ENCODE measurements around the gene ZBBX. TPM values are rescaled to one million over a fixed set of nuclear protein-coding genes. Genes with fewer than 3 reads are reported as not detected.

Gene ZBBX
- total RNA-seq, 2 donors from 2014 or later = not detected

GRCh38 chr3:167396075-167396474 is 16.0 kb upstream of the ZBBX start:
- Histone ChIP-seq H3K4me1 (no peaks in the 10 kb centered on the region), H3K4me3 (no peak overlapping the region), H3K27me3 (no peaks in the 10 kb centered on the region), H3K36me3 (no peaks in the 10 kb centered on the region), H3K27ac (no peak overlapping the region), H3K9me3 (no peaks in the 10 kb centered on the region)
- no peak for DNase-seq (ENCODE audit: low spot score)
- no peak for TF ChIP-seq CTCF (IDR thresholded peaks at IDR 0.05)

- no peak for DNase-seq (ENCODE audit: low spot score)
- no peak overlapping the region for H3K27ac ChIP-seq
- no peaks in the 10 kb centered on the region for H3K4me1 ChIP-seq
- no peaks in the 10 kb centered on the region for H3K36me3 ChIP-seq
- H3K4me3 ChIP-seq = no peak overlapping the region
- TF ChIP-seq CTCF (IDR thresholded peaks at IDR 0.05) = no peak
- H3K27me3 ChIP-seq = no peaks in the 10 kb centered on the region
- no peaks in the 10 kb centered on the region for H3K9me3 ChIP-seq
Observed at GRCh38 chr3:167394003-167394402, 13.9 kb upstream of the ZBBX start.

GRCh38 chr3:167382155-167382554 is 2.1 kb upstream of the ZBBX start:
- no peak overlapping the region for H3K4me3 ChIP-seq

GRCh38 chr3:167375478-167375877 is 4.6 kb downstream of the ZBBX start:
- Histone ChIP-seq H3K9me3 (no peaks in the 10 kb centered on the region), H3K36me3 (no peaks in the 10 kb centered on the region), H3K4me1 (peaks cover 0 to 7% of the 10 kb centered on the region in 2 donors), H3K4me3 (no peak overlapping the region), H3K27ac (no peak overlapping the region), H3K27me3 (no peaks in the 10 kb centered on the region)
- no peak for DNase-seq (ENCODE audit: low spot score)
- TF ChIP-seq CTCF (IDR thresholded peaks at IDR 0.05) = no peak

More at GRCh38 chr3:167382155-167382554, 2.1 kb upstream of the ZBBX start:
- no peak for DNase-seq (ENCODE audit: low spot score)
- Histone ChIP-seq H3K9me3 (no peaks in the 10 kb centered on the region), H3K27me3 (no peaks in the 10 kb centered on the region), H3K36me3 (no peaks in the 10 kb centered on the region), H3K4me1 (peaks cover 0 to 7% of the 10 kb centered on the region in 2 donors), H3K27ac (no peak overlapping the region)
- no peak for TF ChIP-seq CTCF (IDR thresholded peaks at IDR 0.05)

- TF ChIP-seq CTCF (IDR thresholded peaks at IDR 0.05) = no peak
- Histone ChIP-seq H3K27ac (no peak overlapping the region), H3K4me1 (no peaks in the 10 kb centered on the region), H3K36me3 (no peaks in the 10 kb centered on the region), H3K4me3 (no peak overlapping the region), H3K9me3 (no peaks in the 10 kb centered on the region), H3K27me3 (no peaks in the 10 kb centered on the region)
- no peak for DNase-seq (ENCODE audit: low spot score)
Observed at GRCh38 chr3:167372138-167372537, 8.0 kb downstream of the ZBBX start.

- DNase-seq (ENCODE audit: low spot score) = no peak
- no peak overlapping the region for H3K4me3 ChIP-seq
- no peaks in the 10 kb centered on the region for H3K4me1 ChIP-seq
- no peaks in the 10 kb centered on the region for H3K27me3 ChIP-seq
- H3K9me3 ChIP-seq = no peaks in the 10 kb centered on the region
- no peak overlapping the region for H3K27ac ChIP-seq
- no peak for TF ChIP-seq CTCF (IDR thresholded peaks at IDR 0.05)
- no peaks in the 10 kb centered on the region for H3K36me3 ChIP-seq
Observed at GRCh38 chr3:167361948-167362347, 18.1 kb downstream of the ZBBX start.
